ENCODE results near the gene KIF19. TPM values are rescaled to one million over a fixed set of nuclear protein-coding genes. Genes with fewer than 3 reads are reported as not detected.

The KIF19 gene
- polyA plus RNA-seq, 1 experiment: not detected

GRCh38 chr17:74317071-74317470 lies 9.0 kb upstream of the KIF19 start:
- no peaks in the 10 kb centered on the region for H3K27me3 ChIP-seq (ENCODE audit: control insufficient read depth, insufficient read depth, low read length)
- POLR2A ChIA-PET: no interaction called here
- CTCF ChIA-PET: no interaction called here
- TF ChIP-seq, protein P1, sequence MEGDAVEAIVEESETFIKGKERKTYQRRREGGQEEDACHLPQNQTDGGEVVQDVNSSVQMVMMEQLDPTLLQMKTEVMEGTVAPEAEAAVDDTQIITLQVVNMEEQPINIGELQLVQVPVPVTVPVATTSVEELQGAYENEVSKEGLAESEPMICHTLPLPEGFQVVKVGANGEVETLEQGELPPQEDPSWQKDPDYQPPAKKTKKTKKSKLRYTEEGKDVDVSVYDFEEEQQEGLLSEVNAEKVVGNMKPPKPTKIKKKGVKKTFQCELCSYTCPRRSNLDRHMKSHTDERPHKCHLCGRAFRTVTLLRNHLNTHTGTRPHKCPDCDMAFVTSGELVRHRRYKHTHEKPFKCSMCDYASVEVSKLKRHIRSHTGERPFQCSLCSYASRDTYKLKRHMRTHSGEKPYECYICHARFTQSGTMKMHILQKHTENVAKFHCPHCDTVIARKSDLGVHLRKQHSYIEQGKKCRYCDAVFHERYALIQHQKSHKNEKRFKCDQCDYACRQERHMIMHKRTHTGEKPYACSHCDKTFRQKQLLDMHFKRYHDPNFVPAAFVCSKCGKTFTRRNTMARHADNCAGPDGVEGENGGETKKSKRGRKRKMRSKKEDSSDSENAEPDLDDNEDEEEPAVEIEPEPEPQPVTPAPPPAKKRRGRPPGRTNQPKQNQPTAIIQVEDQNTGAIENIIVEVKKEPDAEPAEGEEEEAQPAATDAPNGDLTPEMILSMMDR (IDR thresholded peaks at IDR 0.05; ENCODE audit: insufficient read depth, low read depth, low read length): no peak
- H3K36me3 ChIP-seq (ENCODE audit: control insufficient read depth, insufficient read depth, low read length): no peaks in the 10 kb centered on the region
- no peak for DNase-seq (ENCODE audit: low read depth)
- no peak overlapping the region for H3K4me3 ChIP-seq (ENCODE audit: low read depth, low read length)

DNA sequence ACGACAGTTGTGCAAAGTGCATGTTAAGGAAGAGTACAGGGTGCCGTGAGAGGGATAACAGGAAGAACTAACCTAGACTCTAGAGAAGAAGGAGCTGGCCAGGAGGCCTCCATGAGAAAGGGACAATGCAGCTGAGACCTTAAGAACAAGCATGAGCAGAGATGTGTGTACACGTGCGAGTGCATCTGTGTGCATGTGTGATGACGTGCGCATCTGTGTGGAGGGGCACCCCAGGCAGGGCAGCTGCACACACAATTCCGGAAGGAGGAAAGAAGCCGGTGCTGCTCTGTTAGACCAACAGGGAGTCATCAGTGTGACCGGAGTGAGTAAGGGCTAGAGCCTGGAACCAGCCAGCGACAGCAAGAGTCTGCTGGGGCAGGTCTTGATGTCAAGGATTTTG lies 7.6 kb upstream of the KIF19 start:
- ChIA-PET CTCF (no interaction called here), POLR2A (no interaction called here)
- H3K27me3 ChIP-seq (ENCODE audit: control insufficient read depth, insufficient read depth, low read length): no peaks in the 10 kb centered on the region
- H3K36me3 ChIP-seq (ENCODE audit: control insufficient read depth, insufficient read depth, low read length): no peaks in the 10 kb centered on the region
- H3K4me3 ChIP-seq (ENCODE audit: low read depth, low read length): no peak overlapping the region
- no peak for DNase-seq (ENCODE audit: low read depth)
- TF ChIP-seq, protein P1 (IDR thresholded peaks at IDR 0.05; ENCODE audit: insufficient read depth, low read depth, low read length): no peak

DNA sequence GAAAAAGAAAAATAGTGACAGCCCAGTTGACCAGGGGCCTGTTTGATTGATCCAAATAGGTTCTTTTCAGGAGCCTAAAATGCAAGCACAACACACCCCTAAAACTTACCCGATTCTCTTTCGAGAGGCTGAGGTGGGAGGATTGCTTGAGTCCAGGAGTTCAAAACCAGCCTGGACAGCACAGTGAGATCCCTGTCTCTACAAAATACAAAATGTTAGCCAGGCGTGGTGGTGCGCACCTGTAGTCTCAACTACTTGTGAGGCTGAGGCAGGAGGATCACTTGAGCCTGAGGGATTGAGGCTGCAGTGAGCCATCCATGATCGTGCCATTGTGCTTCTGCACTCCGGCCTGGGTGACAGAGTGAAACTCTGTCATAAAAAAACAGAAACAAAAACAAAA lies 1.5 kb upstream of the KIF19 start:
- Histone ChIP-seq H3K36me3 (ENCODE audit: control insufficient read depth, insufficient read depth, low read length) (no peaks in the 10 kb centered on the region), H3K4me3 (ENCODE audit: low read depth, low read length) (no peak overlapping the region), H3K27me3 (ENCODE audit: control insufficient read depth, insufficient read depth, low read length) (no peaks in the 10 kb centered on the region)
- no peak for DNase-seq (ENCODE audit: low read depth)
- ChIA-PET CTCF (no interaction called here), POLR2A (no interaction called here)
- TF ChIP-seq, protein P1 (IDR thresholded peaks at IDR 0.05; ENCODE audit: insufficient read depth, low read depth, low read length): no peak

GRCh38 chr17:74325376-74325742 lies 667 bp upstream of the KIF19 start:
- TF ChIP-seq, protein P1 (IDR thresholded peaks at IDR 0.05; ENCODE audit: insufficient read depth, low read depth, low read length): no peak
- Histone ChIP-seq H3K36me3 (ENCODE audit: control insufficient read depth, insufficient read depth, low read length) (no peaks in the 10 kb centered on the region), H3K27me3 (ENCODE audit: control insufficient read depth, insufficient read depth, low read length) (no peaks in the 10 kb centered on the region), H3K4me3 (ENCODE audit: low read depth, low read length) (no peak overlapping the region)
- no peak for DNase-seq (ENCODE audit: low read depth)
- CTCF ChIA-PET: no interaction called here
- POLR2A ChIA-PET: no interaction called here

DNA sequence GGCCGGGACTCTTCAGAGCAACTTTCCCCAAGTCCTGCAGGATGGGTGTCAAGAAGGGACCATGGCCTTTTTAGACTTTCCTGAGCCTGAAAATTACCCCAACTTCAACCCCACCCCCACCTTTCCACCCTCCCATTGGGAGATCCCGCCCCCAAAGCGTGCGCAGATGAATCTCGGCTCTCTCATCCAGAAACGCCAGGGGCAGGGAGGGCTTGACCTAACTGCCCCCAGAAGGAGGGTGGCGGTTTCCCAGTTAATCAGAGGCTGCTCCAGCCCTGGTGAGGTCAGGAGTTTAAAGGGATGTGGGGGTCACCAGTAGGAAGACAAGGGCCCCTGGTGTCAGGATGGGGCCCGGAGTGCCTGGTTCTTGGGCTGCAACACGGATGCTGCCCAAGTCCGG lies 480 bp downstream of the KIF19 start:
- Histone ChIP-seq H3K27me3 (ENCODE audit: control insufficient read depth, insufficient read depth, low read length) (no peaks in the 10 kb centered on the region), H3K4me3 (ENCODE audit: low read depth, low read length) (no peak overlapping the region), H3K36me3 (ENCODE audit: control insufficient read depth, insufficient read depth, low read length) (no peaks in the 10 kb centered on the region)
- no peak for DNase-seq (ENCODE audit: low read depth)
- ChIA-PET POLR2A (no interaction called here), CTCF (no interaction called here)
- TF ChIP-seq, protein P1 (IDR thresholded peaks at IDR 0.05; ENCODE audit: insufficient read depth, low read depth, low read length): no peak
